HG03565 (cell line): Measurements from ENCODE around the gene CRYBG2.
"Not testable (repeated sequence)": the region's sequence is repeated elsewhere in the genome, so short reads cannot be mapped to it uniquely, and the experiment has no call there.

Source experiments
- ATAC-seq: cut with Tn5 transposase; IDR thresholded peaks from one replicate; pipeline ENCODE4 v1.9.1; 2021; ENCODE audit warnings: mild to moderate bottlenecking, moderate library complexity; ENCODE audit not compliant: unreplicated experiment

Gene CRYBG2

GRCh38 chr1:26350701-26351589 lies 3.0 kb downstream of the CRYBG2 start:
- ATAC-seq, result no peak

- ATAC-seq, result no peak
Measured at GRCh38 chr1:26350343-26350700, 3.6 kb downstream of the CRYBG2 start.

- no peak for ATAC-seq
Measured at GRCh38 chr1:26349877-26350244, 4.1 kb downstream of the CRYBG2 start.

GRCh38 chr1:26349188-26349876 lies 4.6 kb downstream of the CRYBG2 start:
- no peak for ATAC-seq

- no peak for ATAC-seq
Measured at GRCh38 chr1:26346274-26347033, 7.5 kb downstream of the CRYBG2 start.

- ATAC-seq, result no peak
Measured at GRCh38 chr1:26345718-26346117, 8.2 kb downstream of the CRYBG2 start.

GRCh38 chr1:26344147-26344920 lies 9.6 kb downstream of the CRYBG2 start:
- no peak for ATAC-seq

GRCh38 chr1:26340047-26340481 lies 13.9 kb downstream of the CRYBG2 start:
- ATAC-seq, result no peak

- no peak for ATAC-seq
Measured at GRCh38 chr1:26338670-26339069, 15.3 kb downstream of the CRYBG2 start.

GRCh38 chr1:26337625-26338024 lies 16.3 kb downstream of the CRYBG2 start:
- no peak for ATAC-seq

GRCh38 chr1:26337206-26337535 lies 16.8 kb downstream of the CRYBG2 start:
- ATAC-seq, result no peak

GRCh38 chr1:26336477-26337205 lies 17.3 kb downstream of the CRYBG2 start:
- no peak for ATAC-seq

GRCh38 chr1:26335774-26336476 lies 18.0 kb downstream of the CRYBG2 start:
- ATAC-seq, result no peak

GRCh38 chr1:26333312-26333711 lies 20.6 kb downstream of the CRYBG2 start:
- not testable (repeated sequence) for ATAC-seq

GRCh38 chr1:26330276-26330675 lies 23.7 kb downstream of the CRYBG2 start:
- no peak for ATAC-seq

GRCh38 chr1:26329380-26329779 lies 24.6 kb downstream of the CRYBG2 start:
- ATAC-seq, result not testable (repeated sequence)

GRCh38 chr1:26328597-26328996 lies 25.3 kb downstream of the CRYBG2 start:
- no peak for ATAC-seq

- ATAC-seq, result no peak
Measured at GRCh38 chr1:26327956-26328362, 26.0 kb downstream of the CRYBG2 start.

GRCh38 chr1:26324550-26324949 lies 29.4 kb downstream of the CRYBG2 start:
- ATAC-seq, result no peak

GRCh38 chr1:26323382-26323781 lies 30.5 kb downstream of the CRYBG2 start:
- ATAC-seq, result no peak
